Stimulated activated CD4-positive, alpha-beta T cell treated with anti-CD3 and anti-CD28 coated beads, Interleukin-15, amount 100 ng/mL, for 24 hours (primary cell): Measurements from ENCODE around the gene ACER2.
"Not testable (repeated sequence)": the region's sequence is repeated elsewhere in the genome, so short reads cannot be mapped to it uniquely, and the experiment has no call there.

Source experiments
- DNase-seq: peaks from one replicate; pipeline ENCODE4 v3.0.0-alpha.2; 2020

Gene ACER2

DNA sequence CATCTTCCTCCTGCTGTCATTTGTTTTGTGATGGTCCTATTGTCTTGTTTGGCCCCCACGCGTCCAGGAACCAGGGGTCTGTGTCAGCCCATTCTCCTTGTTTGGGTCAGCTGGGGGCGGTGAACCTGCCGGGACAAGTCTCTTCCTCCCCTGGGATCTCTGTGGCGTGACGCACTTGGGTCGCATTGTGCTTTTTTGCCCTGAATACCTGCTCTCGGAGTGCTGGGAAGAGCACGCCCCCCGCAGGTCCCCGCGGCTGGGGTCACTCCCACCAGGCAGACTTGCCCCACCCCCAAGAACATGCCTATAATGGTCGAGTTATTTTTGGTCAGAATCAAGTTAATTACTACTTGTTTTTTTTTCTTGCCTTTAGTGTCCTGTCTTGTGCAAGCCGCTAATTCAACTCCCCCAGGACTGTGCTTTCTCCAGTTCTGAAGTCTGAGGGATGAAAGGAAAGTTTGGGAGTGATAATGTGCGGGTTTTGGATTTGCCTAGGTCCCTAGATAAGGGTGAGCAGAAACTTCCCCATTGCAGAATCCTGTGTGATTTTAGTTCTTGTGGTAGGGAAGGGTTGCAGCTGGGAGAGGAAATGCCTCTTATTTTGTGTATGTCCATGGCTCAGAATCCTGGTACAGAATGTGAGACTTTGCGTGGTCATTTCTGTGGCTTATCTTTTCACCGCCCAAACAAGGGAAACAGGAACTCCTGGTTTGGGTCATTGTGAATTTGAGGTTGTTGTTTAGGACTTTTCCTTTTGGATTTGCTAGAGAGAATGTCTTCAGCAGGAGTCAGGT lies 789 bp downstream of the ACER2 start:
- DNase-seq, result peak; percentile 41

DNA sequence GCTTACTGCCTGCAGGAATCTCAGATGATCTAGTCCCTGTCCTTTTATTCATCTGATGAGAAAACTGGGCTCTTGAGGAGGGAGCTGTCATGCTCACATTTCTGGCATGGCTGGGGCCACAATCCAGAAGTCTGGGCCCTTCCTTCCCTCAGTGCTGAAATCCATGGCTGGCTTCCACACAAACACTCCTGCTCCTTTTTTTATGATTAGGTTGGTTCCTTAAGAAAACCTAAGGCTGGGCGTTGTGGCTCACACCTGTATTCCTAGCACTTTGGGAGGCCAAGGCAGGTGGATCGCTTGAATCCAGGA lies 1.3 kb downstream of the ACER2 start:
- DNase-seq, result no peak

DNA sequence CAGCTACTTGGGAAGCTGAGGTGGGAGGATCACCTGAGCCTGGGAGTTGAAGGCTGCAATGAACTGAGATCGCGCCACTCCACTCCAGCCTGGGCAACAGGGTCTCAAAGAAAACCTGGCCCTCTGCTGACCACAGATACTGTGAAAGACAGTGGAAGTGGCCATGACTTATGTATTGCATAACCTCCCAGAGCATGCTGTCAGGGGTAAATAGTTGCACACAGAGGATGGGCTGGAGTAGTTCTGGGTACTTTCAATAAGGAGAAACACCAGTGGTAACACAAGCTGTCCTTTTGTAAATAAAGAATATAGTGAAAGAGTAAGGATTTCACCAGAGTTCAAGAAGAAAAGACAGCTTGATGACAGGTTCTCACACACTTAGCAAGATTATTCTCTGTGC lies 1.8 kb downstream of the ACER2 start:
- no peak for DNase-seq

DNA sequence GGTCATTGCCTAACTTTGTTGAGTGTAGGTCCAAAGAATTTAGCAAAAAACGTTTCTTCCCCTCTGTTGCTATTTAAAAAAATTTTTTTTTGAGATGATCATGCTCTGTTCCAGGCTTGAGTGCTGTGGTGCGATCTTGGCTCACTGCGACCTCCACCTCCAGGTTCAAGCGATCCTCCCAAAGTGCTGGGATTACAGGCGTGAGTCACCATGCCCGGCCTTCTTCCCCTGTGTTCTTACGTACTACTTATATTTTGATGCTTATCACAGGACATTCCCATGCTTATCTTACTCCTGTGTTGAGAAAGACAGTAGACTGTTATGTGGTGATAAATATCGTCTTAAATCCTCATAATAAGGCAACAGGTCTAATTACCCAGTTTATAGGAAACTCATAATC lies 2.5 kb downstream of the ACER2 start:
- DNase-seq, result no peak

GRCh38 chr9:19413456-19413855 lies 4.6 kb downstream of the ACER2 start:
- DNase-seq, result not testable (repeated sequence)

- DNase-seq, result no peak
Measured at GRCh38 chr9:19416143-19416542, 7.3 kb downstream of the ACER2 start.

- DNase-seq, result no peak
Measured at GRCh38 chr9:19420877-19421276, 12.1 kb downstream of the ACER2 start.

DNA sequence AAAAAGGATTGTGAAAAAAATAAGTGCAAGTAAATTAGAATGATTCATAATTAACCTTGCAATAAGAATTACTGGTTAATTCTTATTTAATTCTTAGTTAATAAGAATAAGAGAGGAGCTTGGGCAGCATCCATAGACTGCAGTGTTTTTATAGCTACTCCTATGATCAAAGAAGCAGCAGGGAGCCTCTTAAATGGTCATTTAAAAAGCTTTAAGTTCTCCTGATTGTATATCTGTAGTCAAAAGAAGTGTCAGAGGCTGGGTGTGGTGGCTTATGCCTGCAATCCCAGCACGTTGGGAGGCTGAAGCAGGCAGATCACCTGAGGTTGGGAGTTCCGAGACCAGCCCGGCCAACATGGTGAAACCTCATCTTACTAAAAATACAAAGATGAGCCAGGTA lies 14.4 kb downstream of the ACER2 start:
- no peak for DNase-seq

- no peak for DNase-seq
Measured at GRCh38 chr9:19424176-19424779, 15.5 kb downstream of the ACER2 start.

- no peak for DNase-seq
Measured at GRCh38 chr9:19429595-19429994, 20.8 kb downstream of the ACER2 start.

- DNase-seq, result no peak
Measured at GRCh38 chr9:19430201-19430760, 21.5 kb downstream of the ACER2 start.

DNA sequence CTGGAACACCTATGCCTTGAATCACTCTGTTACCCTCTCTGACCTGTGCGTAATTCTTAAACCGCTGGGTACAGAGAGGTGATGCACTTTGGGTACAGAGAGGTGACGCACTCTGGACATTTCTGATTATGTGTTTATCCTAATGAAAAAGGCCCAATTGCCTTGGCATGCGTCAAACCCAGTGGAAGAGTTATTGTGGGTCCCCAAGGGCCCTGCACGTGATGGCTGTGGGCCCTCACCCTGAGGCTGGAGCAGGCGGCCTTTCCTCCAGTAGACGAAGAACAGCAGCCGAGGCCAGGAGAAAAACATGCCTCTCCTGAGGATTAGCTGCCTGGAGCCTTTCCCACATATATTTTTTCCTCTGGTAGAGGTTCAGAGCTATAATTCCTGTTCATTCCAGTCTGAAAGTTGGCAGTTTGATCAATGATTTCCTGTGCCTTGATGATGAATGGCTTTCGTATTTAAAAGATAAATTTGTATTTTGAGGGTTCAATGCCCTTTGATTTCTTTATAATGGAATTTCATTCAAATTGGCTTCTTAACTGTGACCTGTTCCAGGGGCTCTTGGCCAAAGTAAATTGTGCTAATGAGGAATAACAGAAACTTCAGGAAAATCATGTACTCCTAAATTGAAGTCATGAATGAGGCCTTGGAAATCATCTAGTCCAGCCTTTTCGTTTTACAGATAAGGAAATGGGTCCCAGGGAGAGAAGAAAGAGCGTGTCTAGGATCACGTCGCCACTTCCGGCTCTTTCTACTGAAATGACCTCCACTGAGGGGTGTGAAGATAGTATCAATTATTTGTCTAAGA lies 22.8 kb downstream of the ACER2 start:
- no peak for DNase-seq

GRCh38 chr9:19432473-19432872 lies 23.7 kb downstream of the ACER2 start:
- no peak for DNase-seq

- DNase-seq, result not testable (repeated sequence)
Measured at GRCh38 chr9:19433729-19434128, 24.9 kb downstream of the ACER2 start.

DNA sequence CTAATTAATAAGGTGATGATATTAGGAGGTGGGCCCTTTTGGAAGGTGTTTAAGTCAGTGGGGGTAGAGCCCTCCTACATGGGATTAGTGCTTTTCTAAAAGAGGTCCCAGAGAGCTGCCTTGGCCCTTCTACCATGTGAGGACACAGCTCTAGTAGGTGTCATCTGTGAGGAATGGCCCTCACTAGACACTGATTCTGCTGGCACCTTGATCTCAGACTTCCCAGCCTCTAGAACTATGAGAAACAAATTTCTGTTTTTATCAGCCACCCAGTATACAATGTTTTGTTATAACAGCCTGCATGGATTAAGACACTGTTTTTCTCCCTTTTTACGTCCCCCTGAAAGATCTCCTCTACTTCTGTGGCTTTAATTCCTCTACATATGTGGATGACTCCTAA lies 31.6 kb downstream of the ACER2 start:
- DNase-seq, result no peak

DNA sequence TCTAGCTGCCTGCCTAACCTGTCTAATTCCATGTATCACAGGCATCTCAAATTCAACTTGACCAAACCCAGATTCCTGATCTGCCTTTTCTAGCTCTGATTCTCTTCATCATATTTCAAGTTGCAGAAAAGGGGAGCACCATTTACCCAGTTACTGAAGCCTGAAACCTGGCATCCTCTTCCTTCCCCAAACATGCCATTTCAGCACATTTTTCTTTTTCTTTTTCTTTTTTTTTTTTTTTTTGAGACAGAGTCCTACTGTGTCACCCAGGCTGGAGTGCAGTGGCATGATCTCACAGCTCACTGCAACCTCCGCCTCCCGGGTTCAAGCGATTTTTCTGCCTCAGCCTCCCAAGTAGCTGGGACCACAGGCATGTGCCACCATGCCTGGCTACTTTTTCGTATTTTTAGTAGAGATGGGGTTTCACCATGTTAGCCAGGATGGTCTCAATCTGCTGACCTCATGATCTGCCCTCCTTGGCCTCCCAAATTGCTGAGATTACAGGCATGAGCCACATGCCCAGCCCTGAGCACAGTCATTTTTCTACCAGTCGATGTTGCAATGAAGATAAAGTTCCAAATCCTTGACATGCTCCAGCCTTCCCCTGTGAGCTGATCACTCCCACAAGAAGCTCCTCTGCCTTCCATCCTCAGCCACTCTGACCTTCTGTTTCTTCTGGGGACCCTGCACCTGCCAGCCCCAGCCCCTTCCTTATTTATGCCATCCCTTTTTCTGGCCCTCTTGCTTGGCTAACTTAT lies 32.2 kb downstream of the ACER2 start:
- DNase-seq, result no peak

- no peak for DNase-seq
Measured at GRCh38 chr9:19441730-19442129, 32.9 kb downstream of the ACER2 start.

GRCh38 chr9:19442240-19442639 lies 33.4 kb downstream of the ACER2 start:
- no peak for DNase-seq

DNA sequence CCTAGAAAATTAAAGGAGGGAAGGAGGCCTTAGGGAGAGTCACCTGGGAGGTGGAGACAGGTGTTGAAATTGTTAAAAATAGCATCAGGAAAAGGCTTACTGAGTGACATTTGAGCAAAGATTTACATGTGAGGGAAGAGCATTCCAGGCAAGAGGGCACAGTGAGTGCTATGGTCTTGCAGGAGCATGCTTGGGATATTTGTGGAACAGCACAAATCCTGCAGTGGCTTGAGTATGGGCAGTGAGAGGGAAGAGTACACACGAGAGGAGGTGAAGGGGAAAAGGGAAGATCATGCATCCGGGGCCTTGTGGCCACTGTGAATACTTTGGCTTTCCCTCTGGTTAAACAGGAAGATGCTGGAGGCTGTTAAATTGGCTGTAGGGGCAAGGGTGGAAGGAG lies 36.6 kb downstream of the ACER2 start:
- no peak for DNase-seq

GRCh38 chr9:19446361-19446861 lies 37.6 kb downstream of the ACER2 start:
- no peak for DNase-seq

DNA sequence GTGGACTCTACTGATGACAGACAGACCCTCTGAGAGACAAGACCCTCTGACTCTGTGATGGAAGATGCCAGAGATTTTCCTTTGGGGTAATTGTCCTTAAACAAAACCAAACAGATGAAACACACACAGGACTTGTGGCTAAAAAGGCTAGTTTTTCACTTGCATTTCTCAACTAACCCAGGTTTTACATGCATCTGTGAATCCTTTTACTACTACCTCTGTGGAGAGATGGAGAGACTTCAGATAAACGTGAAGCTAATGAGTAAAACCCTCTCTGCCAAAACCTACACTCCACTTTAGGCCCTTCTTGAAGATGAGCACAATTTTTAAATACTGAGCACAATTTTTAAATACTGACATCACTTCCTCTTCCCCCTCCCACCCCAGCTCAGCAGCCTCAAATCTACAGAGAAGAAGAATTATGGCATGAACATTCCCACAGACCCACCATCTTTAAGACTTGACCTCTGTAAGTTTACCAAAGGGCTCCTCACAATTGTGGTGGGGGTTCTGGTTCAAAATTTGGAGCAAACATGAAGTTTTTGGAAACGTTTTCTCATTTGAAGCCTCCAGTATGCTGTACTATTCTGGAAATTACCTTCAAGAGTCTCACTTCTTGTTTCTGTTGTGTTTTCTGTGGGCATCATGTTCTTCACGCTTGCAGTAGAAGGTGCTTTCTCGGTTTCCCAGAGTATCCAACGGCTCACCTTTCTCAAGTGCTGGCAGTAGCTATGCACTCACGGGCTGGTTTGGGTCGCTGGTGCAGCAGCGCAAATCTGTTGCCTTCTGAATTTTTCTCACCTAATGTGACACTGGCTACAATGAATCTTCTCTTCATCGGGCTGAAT lies 42.7 kb downstream of the ACER2 start:
- no peak for DNase-seq

- no peak for DNase-seq
Measured at GRCh38 chr9:19456426-19456825, 47.6 kb downstream of the ACER2 start.
